ENCODE data around the gene TCAIM. TPM values are rescaled to one million over a fixed set of nuclear protein-coding genes. Genes with fewer than 3 reads are reported as not detected.

TCAIM gene
- total and polyA plus RNA-seq, 2 experiments from 2014 or later: 10.3 to 26.0 TPM

DNA sequence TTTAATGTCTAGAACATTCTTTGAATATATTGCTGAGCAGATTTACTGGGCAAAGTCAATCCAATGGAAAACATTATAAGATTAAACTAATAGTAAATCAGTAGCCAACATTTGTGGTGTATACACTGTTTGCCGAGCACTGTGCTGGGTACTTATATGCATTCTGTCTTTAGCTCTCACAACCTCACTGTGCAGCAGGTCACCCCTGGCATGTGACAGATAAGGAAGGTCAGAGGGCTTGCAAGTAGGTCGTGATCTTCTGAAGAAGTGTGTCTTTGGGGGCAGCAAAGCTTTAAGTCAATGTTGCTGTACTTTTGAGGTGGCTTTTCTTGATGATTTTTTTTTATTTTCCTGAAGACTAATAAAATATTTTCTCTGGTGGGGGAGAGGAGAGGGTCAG lies 62.2 kb downstream of the TCAIM start:
- Histone ChIP-seq H3K4me1 (ENCODE audit: insufficient read depth) (no peaks in the 10 kb centered on the region), H3K4me3 (no peak overlapping the region), H3K79me2 (replicated peaks; ENCODE audit: insufficient read depth) (no peaks in the 10 kb centered on the region), H3K4me2 (no peak overlapping the region), H3K27me3 (ENCODE audit: insufficient read depth) (no peaks in the 10 kb centered on the region), H2AFZ (no peak overlapping the region), H3F3A (replicated peaks; ENCODE audit: low read depth) (no peaks in the 10 kb centered on the region), H3K27ac (ENCODE audit: low read depth) (no peak overlapping the region), H4K20me1 (replicated peaks; ENCODE audit: insufficient read depth) (peaks cover 3% of the 10 kb centered on the region; the same call in 1 of the 2 replicates), H3K36me3 (ENCODE audit: insufficient read depth) (no peaks in the 10 kb centered on the region), H3K9me2 (ENCODE audit: insufficient read depth) (no peaks in the 10 kb centered on the region)
- TF ChIP-seq, protein P1, sequence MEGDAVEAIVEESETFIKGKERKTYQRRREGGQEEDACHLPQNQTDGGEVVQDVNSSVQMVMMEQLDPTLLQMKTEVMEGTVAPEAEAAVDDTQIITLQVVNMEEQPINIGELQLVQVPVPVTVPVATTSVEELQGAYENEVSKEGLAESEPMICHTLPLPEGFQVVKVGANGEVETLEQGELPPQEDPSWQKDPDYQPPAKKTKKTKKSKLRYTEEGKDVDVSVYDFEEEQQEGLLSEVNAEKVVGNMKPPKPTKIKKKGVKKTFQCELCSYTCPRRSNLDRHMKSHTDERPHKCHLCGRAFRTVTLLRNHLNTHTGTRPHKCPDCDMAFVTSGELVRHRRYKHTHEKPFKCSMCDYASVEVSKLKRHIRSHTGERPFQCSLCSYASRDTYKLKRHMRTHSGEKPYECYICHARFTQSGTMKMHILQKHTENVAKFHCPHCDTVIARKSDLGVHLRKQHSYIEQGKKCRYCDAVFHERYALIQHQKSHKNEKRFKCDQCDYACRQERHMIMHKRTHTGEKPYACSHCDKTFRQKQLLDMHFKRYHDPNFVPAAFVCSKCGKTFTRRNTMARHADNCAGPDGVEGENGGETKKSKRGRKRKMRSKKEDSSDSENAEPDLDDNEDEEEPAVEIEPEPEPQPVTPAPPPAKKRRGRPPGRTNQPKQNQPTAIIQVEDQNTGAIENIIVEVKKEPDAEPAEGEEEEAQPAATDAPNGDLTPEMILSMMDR (conservative IDR thresholded peaks at IDR 0.05; ENCODE audit: low read depth in 2 of 2): no peak
- TF ChIP-seq, protein P2, sequence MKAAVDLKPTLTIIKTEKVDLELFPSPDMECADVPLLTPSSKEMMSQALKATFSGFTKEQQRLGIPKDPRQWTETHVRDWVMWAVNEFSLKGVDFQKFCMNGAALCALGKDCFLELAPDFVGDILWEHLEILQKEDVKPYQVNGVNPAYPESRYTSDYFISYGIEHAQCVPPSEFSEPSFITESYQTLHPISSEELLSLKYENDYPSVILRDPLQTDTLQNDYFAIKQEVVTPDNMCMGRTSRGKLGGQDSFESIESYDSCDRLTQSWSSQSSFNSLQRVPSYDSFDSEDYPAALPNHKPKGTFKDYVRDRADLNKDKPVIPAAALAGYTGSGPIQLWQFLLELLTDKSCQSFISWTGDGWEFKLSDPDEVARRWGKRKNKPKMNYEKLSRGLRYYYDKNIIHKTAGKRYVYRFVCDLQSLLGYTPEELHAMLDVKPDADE (IDR thresholded peaks at IDR 0.05): no peak
- TF ChIP-seq EZH2 (IDR thresholded peaks at IDR 0.05; ENCODE audit: low read depth, unreplicated experiment) (no peak), JUNB (IDR thresholded peaks at IDR 0.05; ENCODE audit: unreplicated experiment) (no peak), ZNF114 (CRISPR knock-in tag; IDR thresholded peaks at IDR 0.05) (no peak), CREB1 (CRISPR knock-in tag; IDR thresholded peaks at IDR 0.05; ENCODE audit: low read depth) (no peak), EZH2phosphoT487 (IDR thresholded peaks at IDR 0.05; ENCODE audit: unreplicated experiment) (no peak), NANOG (IDR thresholded peaks at IDR 0.05; ENCODE audit: borderline replicate concordance) (no peak), ZNF331 (CRISPR knock-in tag; IDR thresholded peaks at IDR 0.05; ENCODE audit: low read depth) (no peak), POLR2AphosphoS5 (IDR thresholded peaks at IDR 0.05; ENCODE audit: low read depth) (no peak), STAT1 (IDR thresholded peaks at IDR 0.05; ENCODE audit: unreplicated experiment) (no peak)
- TF ChIP-seq, protein P3, sequence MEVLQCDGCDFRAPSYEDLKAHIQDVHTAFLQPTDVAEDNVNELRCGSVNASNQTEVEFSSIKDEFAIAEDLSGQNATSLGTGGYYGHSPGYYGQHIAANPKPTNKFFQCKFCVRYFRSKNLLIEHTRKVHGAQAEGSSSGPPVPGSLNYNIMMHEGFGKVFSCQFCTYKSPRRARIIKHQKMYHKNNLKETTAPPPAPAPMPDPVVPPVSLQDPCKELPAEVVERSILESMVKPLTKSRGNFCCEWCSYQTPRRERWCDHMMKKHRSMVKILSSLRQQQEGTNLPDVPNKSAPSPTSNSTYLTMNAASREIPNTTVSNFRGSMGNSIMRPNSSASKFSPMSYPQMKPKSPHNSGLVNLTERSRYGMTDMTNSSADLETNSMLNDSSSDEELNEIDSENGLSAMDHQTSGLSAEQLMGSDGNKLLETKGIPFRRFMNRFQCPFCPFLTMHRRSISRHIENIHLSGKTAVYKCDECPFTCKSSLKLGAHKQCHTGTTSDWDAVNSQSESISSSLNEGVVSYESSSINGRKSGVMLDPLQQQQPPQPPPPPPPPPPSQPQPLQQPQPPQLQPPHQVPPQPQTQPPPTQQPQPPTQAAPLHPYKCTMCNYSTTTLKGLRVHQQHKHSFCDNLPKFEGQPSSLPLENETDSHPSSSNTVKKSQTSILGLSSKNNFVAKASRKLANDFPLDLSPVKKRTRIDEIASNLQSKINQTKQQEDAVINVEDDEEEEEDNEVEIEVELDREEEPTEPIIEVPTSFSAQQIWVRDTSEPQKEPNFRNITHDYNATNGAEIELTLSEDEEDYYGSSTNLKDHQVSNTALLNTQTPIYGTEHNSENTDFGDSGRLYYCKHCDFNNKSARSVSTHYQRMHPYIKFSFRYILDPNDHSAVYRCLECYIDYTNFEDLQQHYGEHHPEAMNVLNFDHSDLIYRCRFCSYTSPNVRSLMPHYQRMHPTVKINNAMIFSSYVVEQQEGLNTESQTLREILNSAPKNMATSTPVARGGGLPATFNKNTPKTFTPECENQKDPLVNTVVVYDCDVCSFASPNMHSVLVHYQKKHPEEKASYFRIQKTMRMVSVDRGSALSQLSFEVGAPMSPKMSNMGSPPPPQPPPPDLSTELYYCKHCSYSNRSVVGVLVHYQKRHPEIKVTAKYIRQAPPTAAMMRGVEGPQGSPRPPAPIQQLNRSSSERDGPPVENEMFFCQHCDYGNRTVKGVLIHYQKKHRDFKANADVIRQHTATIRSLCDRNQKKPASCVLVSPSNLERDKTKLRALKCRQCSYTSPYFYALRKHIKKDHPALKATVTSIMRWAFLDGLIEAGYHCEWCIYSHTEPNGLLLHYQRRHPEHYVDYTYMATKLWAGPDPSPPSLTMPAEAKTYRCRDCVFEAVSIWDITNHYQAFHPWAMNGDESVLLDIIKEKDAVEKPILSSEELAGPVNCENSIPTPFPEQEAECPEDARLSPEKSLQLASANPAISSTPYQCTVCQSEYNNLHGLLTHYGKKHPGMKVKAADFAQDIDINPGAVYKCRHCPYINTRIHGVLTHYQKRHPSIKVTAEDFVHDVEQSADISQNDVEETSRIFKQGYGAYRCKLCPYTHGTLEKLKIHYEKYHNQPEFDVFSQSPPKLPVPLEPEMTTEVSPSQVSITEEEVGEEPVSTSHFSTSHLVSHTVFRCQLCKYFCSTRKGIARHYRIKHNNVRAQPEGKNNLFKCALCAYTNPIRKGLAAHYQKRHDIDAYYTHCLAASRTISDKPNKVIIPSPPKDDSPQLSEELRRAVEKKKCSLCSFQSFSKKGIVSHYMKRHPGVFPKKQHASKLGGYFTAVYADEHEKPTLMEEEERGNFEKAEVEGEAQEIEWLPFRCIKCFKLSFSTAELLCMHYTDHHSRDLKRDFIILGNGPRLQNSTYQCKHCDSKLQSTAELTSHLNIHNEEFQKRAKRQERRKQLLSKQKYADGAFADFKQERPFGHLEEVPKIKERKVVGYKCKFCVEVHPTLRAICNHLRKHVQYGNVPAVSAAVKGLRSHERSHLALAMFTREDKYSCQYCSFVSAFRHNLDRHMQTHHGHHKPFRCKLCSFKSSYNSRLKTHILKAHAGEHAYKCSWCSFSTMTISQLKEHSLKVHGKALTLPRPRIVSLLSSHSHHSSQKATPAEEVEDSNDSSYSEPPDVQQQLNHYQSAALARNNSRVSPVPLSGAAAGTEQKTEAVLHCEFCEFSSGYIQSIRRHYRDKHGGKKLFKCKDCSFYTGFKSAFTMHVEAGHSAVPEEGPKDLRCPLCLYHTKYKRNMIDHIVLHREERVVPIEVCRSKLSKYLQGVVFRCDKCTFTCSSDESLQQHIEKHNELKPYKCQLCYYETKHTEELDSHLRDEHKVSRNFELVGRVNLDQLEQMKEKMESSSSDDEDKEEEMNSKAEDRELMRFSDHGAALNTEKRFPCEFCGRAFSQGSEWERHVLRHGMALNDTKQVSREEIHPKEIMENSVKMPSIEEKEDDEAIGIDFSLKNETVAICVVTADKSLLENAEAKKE (CRISPR knock-in tag; IDR thresholded peaks at IDR 0.05): no peak
- TF ChIP-seq, protein P4, sequence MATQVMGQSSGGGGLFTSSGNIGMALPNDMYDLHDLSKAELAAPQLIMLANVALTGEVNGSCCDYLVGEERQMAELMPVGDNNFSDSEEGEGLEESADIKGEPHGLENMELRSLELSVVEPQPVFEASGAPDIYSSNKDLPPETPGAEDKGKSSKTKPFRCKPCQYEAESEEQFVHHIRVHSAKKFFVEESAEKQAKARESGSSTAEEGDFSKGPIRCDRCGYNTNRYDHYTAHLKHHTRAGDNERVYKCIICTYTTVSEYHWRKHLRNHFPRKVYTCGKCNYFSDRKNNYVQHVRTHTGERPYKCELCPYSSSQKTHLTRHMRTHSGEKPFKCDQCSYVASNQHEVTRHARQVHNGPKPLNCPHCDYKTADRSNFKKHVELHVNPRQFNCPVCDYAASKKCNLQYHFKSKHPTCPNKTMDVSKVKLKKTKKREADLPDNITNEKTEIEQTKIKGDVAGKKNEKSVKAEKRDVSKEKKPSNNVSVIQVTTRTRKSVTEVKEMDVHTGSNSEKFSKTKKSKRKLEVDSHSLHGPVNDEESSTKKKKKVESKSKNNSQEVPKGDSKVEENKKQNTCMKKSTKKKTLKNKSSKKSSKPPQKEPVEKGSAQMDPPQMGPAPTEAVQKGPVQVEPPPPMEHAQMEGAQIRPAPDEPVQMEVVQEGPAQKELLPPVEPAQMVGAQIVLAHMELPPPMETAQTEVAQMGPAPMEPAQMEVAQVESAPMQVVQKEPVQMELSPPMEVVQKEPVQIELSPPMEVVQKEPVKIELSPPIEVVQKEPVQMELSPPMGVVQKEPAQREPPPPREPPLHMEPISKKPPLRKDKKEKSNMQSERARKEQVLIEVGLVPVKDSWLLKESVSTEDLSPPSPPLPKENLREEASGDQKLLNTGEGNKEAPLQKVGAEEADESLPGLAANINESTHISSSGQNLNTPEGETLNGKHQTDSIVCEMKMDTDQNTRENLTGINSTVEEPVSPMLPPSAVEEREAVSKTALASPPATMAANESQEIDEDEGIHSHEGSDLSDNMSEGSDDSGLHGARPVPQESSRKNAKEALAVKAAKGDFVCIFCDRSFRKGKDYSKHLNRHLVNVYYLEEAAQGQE (IDR thresholded peaks at IDR 0.05; ENCODE audit: unreplicated experiment): no peak
- Mint-ChIP-seq H3K27ac (no peak overlapping the region), H3K27me3 (ENCODE audit: insufficient read depth, low read depth, poor library complexity) (peaks cover 2% of the 10 kb centered on the region), H3K9me3 (no peaks in the 10 kb centered on the region), H3K4me1 (no peaks in the 10 kb centered on the region; the same call in 2 of the 3 replicates), H3K4me3 (no peak overlapping the region), H3K36me3 (ENCODE audit: low read depth) (no peaks in the 10 kb centered on the region)
- DNase-seq (ENCODE audit: low spot score): no peak
- no peak for ATAC-seq

Data from GM23338 (cell line).